Loucy (cell line): Measurements from ENCODE around the gene IL3RA.

Experiments
- H2AFZ ChIP-seq: fragments of 200-600 bp; sonication (generic); 2 replicates; pipeline ENCODE4 v1.6.0; 2016; ENCODE audit warnings: antibody characterized with exemption, mild to moderate bottlenecking, low read length, moderate library complexity
- H3F3A ChIP-seq: fragments of 200-600 bp; 2 replicates; pipeline ENCODE4 v1.6.0; 2016; ENCODE audit warnings: antibody characterized with exemption, low read depth, mild to moderate bottlenecking
- H3K27me3 ChIP-seq: fragments of 200-600 bp; sonication (generic); 2 replicates; pipeline ENCODE4 v1.6.1; 2014; ENCODE audit warnings: low read length, mild to moderate bottlenecking; ENCODE audit not compliant: insufficient read depth, poor library complexity, severe bottlenecking
- H3K36me3 ChIP-seq: fragments of 200-600 bp; sonication (generic); 2 replicates; pipeline ENCODE4 v1.6.1; 2016; ENCODE audit warnings: low read length; ENCODE audit not compliant: insufficient read depth
- H3K4me1 ChIP-seq: fragments of 200-600 bp; sonication (generic); 2 replicates; pipeline ENCODE4 v1.5.1; 2014; ENCODE audit warnings: low read length, mild to moderate bottlenecking; ENCODE audit not compliant: insufficient read depth, poor library complexity, severe bottlenecking
- H3K4me2 ChIP-seq: fragments of 200-600 bp; sonication (generic); 2 replicates; pipeline ENCODE4 v1.6.0; 2014; ENCODE audit warnings: antibody characterized with exemption, low read length, low read depth, mild to moderate bottlenecking; ENCODE audit not compliant: poor library complexity, severe bottlenecking
- H3K4me3 ChIP-seq: fragments of 200-600 bp; sonication (generic); 2 replicates; pipeline ENCODE4 v1.5.1; 2014; ENCODE audit warnings: low read length, mild to moderate bottlenecking, mixed read lengths; ENCODE audit not compliant: poor library complexity, severe bottlenecking
- H3K79me2 ChIP-seq: fragments of 200-600 bp; sonication (generic); 2 replicates; pipeline ENCODE4 v1.6.1; 2014; ENCODE audit warnings: low read length; ENCODE audit not compliant: insufficient read depth
- H3K9ac ChIP-seq: fragments of 200-600 bp; sonication (generic); 2 replicates; pipeline ENCODE4 v1.6.0; 2014; ENCODE audit warnings: mild to moderate bottlenecking, low read depth, low read length, moderate library complexity; ENCODE audit not compliant: poor library complexity, severe bottlenecking
- H3K9me2 ChIP-seq: fragments of 200-600 bp; sonication (generic); replicated peaks from 2 replicates; pipeline ENCODE4 v1.6.1; 2016; ENCODE audit warnings: low read depth, low read length, mixed read lengths
- H3K9me3 ChIP-seq: fragments of 200-600 bp; sonication (generic); 2 replicates; pipeline ENCODE4 v1.6.1; 2014; ENCODE audit warnings: mild to moderate bottlenecking, antibody characterized with exemption, low read length, low read depth; ENCODE audit not compliant: insufficient read depth
- H4K20me1 ChIP-seq: fragments of 200-600 bp; sonication (generic); 2 replicates; pipeline ENCODE4 v1.6.0; 2014; ENCODE audit warnings: antibody characterized with exemption, low read length, mild to moderate bottlenecking; ENCODE audit not compliant: insufficient read depth, poor library complexity, severe bottlenecking
- CTCF ChIP-seq: fragments of 200-600 bp; sonication (generic); conservative IDR thresholded peaks from 2 replicates; pipeline ENCODE4 v1.5.1; 2014; ENCODE audit warnings: mild to moderate bottlenecking, antibody characterized with exemption, low read length
- EZH2phosphoT487 ChIP-seq: fragments of 200-600 bp; IDR thresholded peaks from 2 replicates; pipeline ENCODE4 v1.6.1; 2018; ENCODE audit warnings: antibody characterized with exemption, mild to moderate bottlenecking, moderate library complexity, borderline replicate concordance

Gene IL3RA

GRCh38 chrX:1395646-1396216 lies 59.1 kb downstream of the IL3RA start:
- Histone ChIP-seq H3K9me3 (no peaks in the 10 kb centered on the region), H3K9ac (no peak overlapping the region), H3F3A (no peaks in the 10 kb centered on the region), H3K79me2 (peaks cover 42% of the 10 kb centered on the region), H3K4me3 (no peak overlapping the region), H3K9me2 (no peaks in the 10 kb centered on the region), H3K4me1 (peaks cover 3% of the 10 kb centered on the region), H2AFZ (no peak overlapping the region), H3K27me3 (no peaks in the 10 kb centered on the region), H3K4me2 (peak overlapping the region; percentile 74), H3K36me3 (no peaks in the 10 kb centered on the region), H4K20me1 (peaks cover 9% of the 10 kb centered on the region)
- TF ChIP-seq CTCF (no peak), EZH2phosphoT487 (no peak)

- no peak overlapping the region for H2AFZ ChIP-seq
- no peak overlapping the region for H3K4me3 ChIP-seq
- H3F3A ChIP-seq, result no peaks in the 10 kb centered on the region
- no peaks in the 10 kb centered on the region for H3K9me2 ChIP-seq
- no peaks in the 10 kb centered on the region for H3K27me3 ChIP-seq
- peaks cover 32% of the 10 kb centered on the region for H3K79me2 ChIP-seq
- no peaks in the 10 kb centered on the region for H3K36me3 ChIP-seq
- H3K9ac ChIP-seq, result no peak overlapping the region
- no peaks in the 10 kb centered on the region for H3K9me3 ChIP-seq
- H3K4me1 ChIP-seq, result peaks cover 3% of the 10 kb centered on the region
- H4K20me1 ChIP-seq, result no peaks in the 10 kb centered on the region
- TF ChIP-seq EZH2phosphoT487 (no peak), CTCF (no peak)
- no peak overlapping the region for H3K4me2 ChIP-seq
Measured at GRCh38 chrX:1397001-1397400, 60.4 kb downstream of the IL3RA start.

GRCh38 chrX:1397441-1398270 lies 61.1 kb downstream of the IL3RA start:
- Histone ChIP-seq H3K27me3 (no peaks in the 10 kb centered on the region), H2AFZ (no peak overlapping the region), H3K36me3 (no peaks in the 10 kb centered on the region), H3F3A (no peaks in the 10 kb centered on the region), H3K4me3 (no peak overlapping the region), H3K4me1 (peaks cover 3% of the 10 kb centered on the region), H3K9me2 (no peaks in the 10 kb centered on the region), H3K9ac (no peak overlapping the region), H3K9me3 (no peaks in the 10 kb centered on the region), H3K4me2 (no peak overlapping the region), H4K20me1 (no peaks in the 10 kb centered on the region), H3K79me2 (peaks cover 32% of the 10 kb centered on the region)
- TF ChIP-seq CTCF (no peak), EZH2phosphoT487 (no peak)
